ENCODE data around the gene NR1I3. TPM values are rescaled to one million over a fixed set of nuclear protein-coding genes. Genes with fewer than 3 reads are reported as not detected.

The NR1I3 gene
- total RNA-seq, 1 experiment from 2014 or later: not detected

GRCh38 chr1:161182214-161182613 is 55.8 kb downstream of the NR1I3 start:
- Histone ChIP-seq H3K79me2 (ENCODE audit: low read length) (no peaks in the 10 kb centered on the region; the same call in 1 of the 2 replicates), H3K36me3 (ENCODE audit: insufficient read depth, low read length) (no peaks in the 10 kb centered on the region), H3K9me3 (ENCODE audit: low read length) (no peaks in the 10 kb centered on the region), H3K27me3 (ENCODE audit: low read length) (no peaks in the 10 kb centered on the region), H3K9me2 (replicated peaks; ENCODE audit: insufficient read depth, low read length) (no peaks in the 10 kb centered on the region), H3K27ac (ENCODE audit: low read length) (no peak overlapping the region), H4K20me1 (ENCODE audit: insufficient read depth, low read depth, low read length) (no peaks in the 10 kb centered on the region), H3K4me2 (ENCODE audit: low read depth, low read length, poor library complexity, severe bottlenecking) (no peak overlapping the region), H3K4me1 (ENCODE audit: low read length) (peaks cover 48% of the 10 kb centered on the region), H3K4me3 (ENCODE audit: low read length) (no peak overlapping the region), H3K9ac (ENCODE audit: low read length) (no peak overlapping the region), H2AFZ (ENCODE audit: low read length) (no peak overlapping the region)
- DNase-seq: no peak

GRCh38 chr1:161180639-161181038 is 57.4 kb downstream of the NR1I3 start:
- no peaks in the 10 kb centered on the region for H3K9me2 ChIP-seq (replicated peaks; ENCODE audit: insufficient read depth, low read length)
- no peaks in the 10 kb centered on the region for H4K20me1 ChIP-seq (ENCODE audit: insufficient read depth, low read depth, low read length)
- no peaks in the 10 kb centered on the region for H3K27me3 ChIP-seq (ENCODE audit: low read length)
- H3K9me3 ChIP-seq (ENCODE audit: low read length): no peaks in the 10 kb centered on the region
- peaks cover 45% of the 10 kb centered on the region for H3K4me1 ChIP-seq (ENCODE audit: low read length)
- no peak overlapping the region for H3K4me3 ChIP-seq (ENCODE audit: low read length)
- H3K36me3 ChIP-seq (ENCODE audit: insufficient read depth, low read length): no peaks in the 10 kb centered on the region
- no peak overlapping the region for H3K9ac ChIP-seq (ENCODE audit: low read length)
- peaks cover 13% of the 10 kb centered on the region for H3K79me2 ChIP-seq (ENCODE audit: low read length)
- no peak overlapping the region for H3K4me2 ChIP-seq (ENCODE audit: low read depth, low read length, poor library complexity, severe bottlenecking)
- no peak overlapping the region for H3K27ac ChIP-seq (ENCODE audit: low read length)
- peak; percentile 61 for DNase-seq
- no peak overlapping the region for H2AFZ ChIP-seq (ENCODE audit: low read length)

GRCh38 chr1:161179698-161180097 is 58.3 kb downstream of the NR1I3 start:
- H3K4me3 ChIP-seq (ENCODE audit: low read length): no peak overlapping the region
- DNase-seq: no peak
- H3K27me3 ChIP-seq (ENCODE audit: low read length): no peaks in the 10 kb centered on the region
- H3K9me3 ChIP-seq (ENCODE audit: low read length): no peaks in the 10 kb centered on the region
- H3K4me1 ChIP-seq (ENCODE audit: low read length): peaks cover 37% of the 10 kb centered on the region
- no peaks in the 10 kb centered on the region for H3K9me2 ChIP-seq (replicated peaks; ENCODE audit: insufficient read depth, low read length)
- no peaks in the 10 kb centered on the region for H3K36me3 ChIP-seq (ENCODE audit: insufficient read depth, low read length)
- H4K20me1 ChIP-seq (ENCODE audit: insufficient read depth, low read depth, low read length): no peaks in the 10 kb centered on the region
- H3K9ac ChIP-seq (ENCODE audit: low read length): no peak overlapping the region
- peaks cover 15% of the 10 kb centered on the region for H3K79me2 ChIP-seq (ENCODE audit: low read length)
- H3K27ac ChIP-seq (ENCODE audit: low read length): no peak overlapping the region
- H2AFZ ChIP-seq (ENCODE audit: low read length): no peak overlapping the region
- H3K4me2 ChIP-seq (ENCODE audit: low read depth, low read length, poor library complexity, severe bottlenecking): no peak overlapping the region

Other genes starting within 250 kb of the NR1I3 start
- gene F11R, start 217.1 kb downstream of the NR1I3 start, total RNA-seq (2014; rRNA removed; shearing (Covaris generic); ENCODE audit: low replicate concordance): 0.36 and 6.5 TPM in 2 replicates
- gene TSTD1, start 199.2 kb downstream of the NR1I3 start, total RNA-seq (2014; rRNA removed; shearing (Covaris generic); ENCODE audit: low replicate concordance): 16.0 and 32.3 TPM in 2 replicates
- gene USF1, start 192.2 kb downstream of the NR1I3 start, total RNA-seq (2014; rRNA removed; shearing (Covaris generic); ENCODE audit: low replicate concordance): 61.2 and 111 TPM in 2 replicates
- gene ARHGAP30, start 168.3 kb downstream of the NR1I3 start, total RNA-seq (2014; rRNA removed; shearing (Covaris generic); ENCODE audit: low replicate concordance): 36.5 and 59.6 TPM in 2 replicates
- gene NECTIN4, start 148.6 kb downstream of the NR1I3 start, total RNA-seq (2014; rRNA removed; shearing (Covaris generic); ENCODE audit: low replicate concordance): not detected in 2 replicates
- 6.1 and 11.0 TPM in 2 replicates for gene KLHDC9, start 139.8 kb downstream of the NR1I3 start, total RNA-seq (2014; rRNA removed; shearing (Covaris generic); ENCODE audit: low replicate concordance)
- 34.1 and 71.0 TPM in 2 replicates for gene PFDN2, start 120.2 kb downstream of the NR1I3 start, total RNA-seq (2014; rRNA removed; shearing (Covaris generic); ENCODE audit: low replicate concordance)
- gene NIT1, start 120.1 kb downstream of the NR1I3 start, total RNA-seq (2014; rRNA removed; shearing (Covaris generic); ENCODE audit: low replicate concordance): 41.5 and 44.0 TPM in 2 replicates
- 24.2 and 25.6 TPM in 2 replicates for gene DEDD, start 105.5 kb downstream of the NR1I3 start, total RNA-seq (2014; rRNA removed; shearing (Covaris generic); ENCODE audit: low replicate concordance)
- gene UFC1, start 84.2 kb downstream of the NR1I3 start, total RNA-seq (2014; rRNA removed; shearing (Covaris generic); ENCODE audit: low replicate concordance): 72.5 and 100.0 TPM in 2 replicates
- gene USP21, start 78.7 kb downstream of the NR1I3 start, total RNA-seq (2014; rRNA removed; shearing (Covaris generic); ENCODE audit: low replicate concordance): 21.9 and 43.9 TPM in 2 replicates
- 37.0 and 60.8 TPM in 2 replicates for gene PPOX, start 71.8 kb downstream of the NR1I3 start, total RNA-seq (2014; rRNA removed; shearing (Covaris generic); ENCODE audit: low replicate concordance)
- gene B4GALT3, start 60.7 kb downstream of the NR1I3 start, total RNA-seq (2014; rRNA removed; shearing (Covaris generic); ENCODE audit: low replicate concordance): 34.9 and 54.7 TPM in 2 replicates
- 0.15 TPM in 1 of 2 replicates, not detected in the other for gene ADAMTS4, start 39.1 kb downstream of the NR1I3 start, total RNA-seq (2014; rRNA removed; shearing (Covaris generic); ENCODE audit: low replicate concordance)
- 134 and 167 TPM in 2 replicates for gene NDUFS2, start 35.8 kb downstream of the NR1I3 start, total RNA-seq (2014; rRNA removed; shearing (Covaris generic); ENCODE audit: low replicate concordance)
- not detected in 2 replicates for gene FCER1G, start 22.9 kb downstream of the NR1I3 start, total RNA-seq (2014; rRNA removed; shearing (Covaris generic); ENCODE audit: low replicate concordance)
- not detected in 2 replicates for gene APOA2, start 14.6 kb downstream of the NR1I3 start, total RNA-seq (2014; rRNA removed; shearing (Covaris generic); ENCODE audit: low replicate concordance)
- 9.5 and 12.6 TPM in 2 replicates for gene TOMM40L, start 12.1 kb downstream of the NR1I3 start, total RNA-seq (2014; rRNA removed; shearing (Covaris generic); ENCODE audit: low replicate concordance)
- gene PCP4L1, start 20.5 kb upstream of the NR1I3 start, total RNA-seq (2014; rRNA removed; shearing (Covaris generic); ENCODE audit: low replicate concordance): 0.14 TPM in 1 of 2 replicates, not detected in the other
- gene MPZ, start 71.8 kb upstream of the NR1I3 start, total RNA-seq (2014; rRNA removed; shearing (Covaris generic); ENCODE audit: low replicate concordance): 4.0 and 6.9 TPM in 2 replicates
- 14.2 and 48.8 TPM in 2 replicates for gene SDHC, start 76.2 kb upstream of the NR1I3 start, total RNA-seq (2014; rRNA removed; shearing (Covaris generic); ENCODE audit: low replicate concordance)
- not detected in 2 replicates for gene CFAP126, start 129.7 kb upstream of the NR1I3 start, total RNA-seq (2014; rRNA removed; shearing (Covaris generic); ENCODE audit: low replicate concordance)